PC-3 (cell line): ENCODE data around the gene TEX54. TPM values are rescaled to one million over a fixed set of nuclear protein-coding genes. Genes with fewer than 3 reads are reported as not detected.

Experiments used
- ATAC-seq: fragments of 200-7000 bp; cut with Tn5 transposase; 2 replicates; pipeline ENCODE4 v1.9.1; 2020; ENCODE audit warnings: mild to moderate bottlenecking, moderate library complexity
- BruUV-seq: library from RNA; stranded (reverse); fragments of 400-500 nt; replicated peaks from 2 replicates; lab custom pipeline; 2021; lab: Mats Ljungman, UMichigan
- CTCF ChIA-PET: fragments of 300-600 bp; sonication (Branson Sonifier 250); formaldehyde crosslinking; loops from one replicate; lab custom pipeline; 2022; ENCODE audit warnings: antibody characterized with exemption; lab: Charles Lee
- POLR2A ChIA-PET: fragments of 300-600 bp; sonication (Branson Sonifier 250); formaldehyde crosslinking; loops from one replicate; lab custom pipeline; 2022; ENCODE audit warnings: antibody characterized with exemption; ENCODE audit not compliant: unreplicated experiment; lab: Charles Lee
- DNase-seq: peaks from one replicate; pipeline ENCODE4 v3.0.0-alpha.2; 2015
- H2AFZ ChIP-seq: fragments of 300-600 bp; sonication (generic); 2 replicates; pipeline ENCODE4 v1.6.0; 2016; ENCODE audit warnings: antibody characterized with exemption, low read length
- H3F3A ChIP-seq: fragments of 300-600 bp; sonication (generic); one replicate; pipeline ENCODE4 v1.6.0; 2017; ENCODE audit warnings: antibody characterized with exemption, low read length, control low read depth, mild to moderate bottlenecking; ENCODE audit not compliant: unreplicated experiment
- H3K27ac ChIP-seq: fragments of 300-600 bp; sonication (generic); 2 replicates; pipeline ENCODE4 v1.5.1; 2016; ENCODE audit warnings: mild to moderate bottlenecking, low read length
- H3K27me3 ChIP-seq: fragments of 300-600 bp; sonication (generic); 2 replicates; pipeline ENCODE4 v1.6.1; 2016; ENCODE audit warnings: low read length, mixed read lengths
- H3K36me3 ChIP-seq: fragments of 300-600 bp; sonication (generic); 2 replicates; pipeline ENCODE4 v1.6.1; 2016; ENCODE audit warnings: low read depth, mixed run types, low read length, mixed read lengths
- H3K4me1 ChIP-seq: fragments of 300-600 bp; sonication (generic); 2 replicates; pipeline ENCODE4 v1.5.1; 2016; ENCODE audit warnings: low read length; ENCODE audit not compliant: insufficient read depth
- H3K4me2 ChIP-seq: fragments of 300-600 bp; sonication (generic); 2 replicates; pipeline ENCODE4 v1.6.0; 2016; ENCODE audit warnings: low read length
- H3K4me3 ChIP-seq: fragments of 300-600 bp; sonication (generic); 2 replicates; pipeline ENCODE4 v1.5.1; 2016; ENCODE audit warnings: mild to moderate bottlenecking, low read length, mixed read lengths
- H3K79me2 ChIP-seq: fragments of 300-600 bp; sonication (generic); 2 replicates; pipeline ENCODE4 v1.6.1; 2017; ENCODE audit warnings: low read length, mixed read lengths
- H3K9ac ChIP-seq: fragments of 300-600 bp; sonication (generic); 2 replicates; pipeline ENCODE4 v1.6.0; 2016; ENCODE audit warnings: mild to moderate bottlenecking, low read length
- H3K9me2 ChIP-seq: fragments of 300-600 bp; sonication (generic); replicated peaks from 2 replicates; pipeline ENCODE4 v1.6.1; 2016; ENCODE audit warnings: mixed run types, low read length, mixed read lengths
- H3K9me3 ChIP-seq: fragments of 300-600 bp; sonication (generic); 2 replicates; pipeline ENCODE4 v1.6.1; 2016; ENCODE audit warnings: low read length, mixed read lengths
- H4K20me1 ChIP-seq: fragments of 300-600 bp; sonication (generic); 2 replicates; pipeline ENCODE4 v1.6.1; 2016; ENCODE audit warnings: low read length, mixed read lengths
- CTCF ChIP-seq: fragments of 300-600 bp; sonication (generic); conservative IDR thresholded peaks from 2 replicates; pipeline ENCODE4 v1.5.1; 2017; ENCODE audit warnings: antibody characterized with exemption, low read depth, mild to moderate bottlenecking, low read length
- EZH2 ChIP-seq: fragments of 300-600 bp; sonication (generic); IDR thresholded peaks from one replicate; pipeline ENCODE4 v1.6.1; 2017; ENCODE audit warnings: antibody characterized with exemption, mild to moderate bottlenecking, low read length; ENCODE audit not compliant: unreplicated experiment
- EZH2phosphoT487 ChIP-seq: fragments of 300-600 bp; sonication (generic); IDR thresholded peaks from 2 replicates; pipeline ENCODE4 v1.6.1; 2018; ENCODE audit warnings: mild to moderate bottlenecking, antibody characterized with exemption, low read length, borderline replicate concordance
- intact Hi-C: fragments of 100-400 bp; cut with micrococcal nuclease; formaldehyde crosslinking; loops from 2 replicates; pipeline ENCODE4 v1.9.0; 2023
- total RNA-seq: library from RNA; depleted of rRNA; stranded (reverse); fragments of >200 nt; gene quantifications from 2 replicates; pipeline ENCODE4 v1.2.3, GENCODE V29; 2014

TEX54 gene
- total RNA-seq, 1 experiment from 2014 or later = not detected

GRCh38 chr11:62787005-62787759 lies 45.5 kb downstream of the TEX54 start, which contains the start of gene TMEM179B:
Gene TMEM179B (plus strand): TSS chr11:62787402. CDS start chr11:62787432, 30 bp downstream.
- Histone ChIP-seq H3K4me1 (peaks cover 28% of the 10 kb centered on the region), H3K9me3 (no peaks in the 10 kb centered on the region), H3K79me2 (peaks cover 36% of the 10 kb centered on the region), H3K27me3 (no peaks in the 10 kb centered on the region), H3K27ac (peak within 1 kb of the TSS; percentile 90), H3F3A (peaks cover 12% of the 10 kb centered on the region), H3K36me3 (peaks cover 12% of the 10 kb centered on the region; the same call in 1 of the 2 replicates), H4K20me1 (no peaks in the 10 kb centered on the region), H3K4me3 (peak within 1 kb of the TSS; percentile 86), H3K9ac (peak within 1 kb of the TSS; percentile 91), H3K4me2 (peak within 1 kb of the TSS; percentile 84), H3K9me2 (no peaks in the 10 kb centered on the region), H2AFZ (peak within 1 kb of the TSS; percentile 71)
- ChIA-PET POLR2A (interaction anchor here (0.6 to 1.4 kb wide), 5 partner anchors 16 to 122 kb away, joined by 3 to 16 read pairs (median 4); partner anchors contain the start of genes C11orf98, CSKMT, HNRNPUL2 and STX5), CTCF (interaction anchor here (0.6 to 1.8 kb wide), 13 partner anchors 13 to 141 kb away, joined by 3 to 13 read pairs (median 5); partner anchors contain the start of genes GANAB, HNRNPUL2, NXF1 and POLR2G)
- intact Hi-C loops = loop anchor here (1.0 to 2.0 kb wide), 3 partner anchors 44 to 75 kb away; no protein-coding TSS in a partner anchor
- TF ChIP-seq CTCF = peak; percentile 39; the same call in 1 of the 2 replicates
- no peak for TF ChIP-seq EZH2phosphoT487
- DNase-seq = peak; percentile 100
- peak; percentile 63 for ATAC-seq
- BruUV-seq = no TSS peak

GRCh38 chr11:62786318-62787004 lies 46.2 kb downstream of the TEX54 start:
- ATAC-seq (peak; percentile 67), DNase-seq (peak; percentile 95)
- CTCF ChIA-PET = interaction anchor here (0.6 to 1.8 kb wide), 11 partner anchors 12 to 140 kb away, joined by 3 to 13 read pairs (median 5); partner anchors contain the start of genes GANAB, HNRNPUL2, POLR2G and SLC3A2
- Histone ChIP-seq H3K4me2 (peak overlapping the region; percentile 84), H3F3A (peaks cover 10% of the 10 kb centered on the region), H3K27ac (peak overlapping the region; percentile 90), H3K36me3 (peaks cover 11% of the 10 kb centered on the region; the same call in 1 of the 2 replicates), H4K20me1 (no peaks in the 10 kb centered on the region), H2AFZ (peak overlapping the region; percentile 71), H3K9me3 (no peaks in the 10 kb centered on the region), H3K27me3 (no peaks in the 10 kb centered on the region), H3K79me2 (peaks cover 33% of the 10 kb centered on the region), H3K9ac (peak overlapping the region; percentile 91), H3K4me3 (peak overlapping the region; percentile 86), H3K9me2 (no peaks in the 10 kb centered on the region), H3K4me1 (peaks cover 25% of the 10 kb centered on the region)
- intact Hi-C loops = loop anchor here (1.0 to 2.0 kb wide), 4 partner anchors 44 to 94 kb away; partner anchors contain the start of gene SLC3A2
- peak; percentile 95 for TF ChIP-seq CTCF
- no peak for TF ChIP-seq EZH2phosphoT487
- no peak for TF ChIP-seq EZH2
- POLR2A ChIA-PET = interaction anchor here (0.6 to 1.4 kb wide), 3 partner anchors 55 to 121 kb away, joined by 3 to 16 read pairs (median 4); partner anchors contain the start of genes C11orf98, CSKMT and HNRNPUL2
- BruUV-seq = no TSS peak
